Measurements from ENCODE around the gene CARMIL1.

CARMIL1 gene

DNA sequence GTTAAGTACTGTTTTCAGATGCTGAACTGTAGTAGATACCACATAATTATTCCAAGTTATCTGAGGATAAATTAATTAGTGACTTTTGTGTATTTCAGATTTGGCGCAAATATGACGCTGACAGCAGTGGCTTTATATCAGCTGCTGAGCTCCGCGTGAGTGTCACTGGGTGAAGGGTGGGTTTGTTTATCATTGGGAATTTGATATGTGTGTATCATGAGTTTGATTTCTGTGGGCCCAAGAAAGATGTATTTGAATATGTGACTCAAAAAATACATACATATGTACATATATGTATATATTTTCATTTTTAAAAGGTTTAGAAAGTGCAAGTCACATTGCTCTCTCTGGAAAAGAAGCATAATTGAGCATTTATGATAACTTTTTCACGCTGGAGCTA is 390.2 kb downstream of the CARMIL1 start:
- peak overlapping the region; percentile 95 for H3K27ac ChIP-seq
- TF ChIP-seq, protein P1, sequence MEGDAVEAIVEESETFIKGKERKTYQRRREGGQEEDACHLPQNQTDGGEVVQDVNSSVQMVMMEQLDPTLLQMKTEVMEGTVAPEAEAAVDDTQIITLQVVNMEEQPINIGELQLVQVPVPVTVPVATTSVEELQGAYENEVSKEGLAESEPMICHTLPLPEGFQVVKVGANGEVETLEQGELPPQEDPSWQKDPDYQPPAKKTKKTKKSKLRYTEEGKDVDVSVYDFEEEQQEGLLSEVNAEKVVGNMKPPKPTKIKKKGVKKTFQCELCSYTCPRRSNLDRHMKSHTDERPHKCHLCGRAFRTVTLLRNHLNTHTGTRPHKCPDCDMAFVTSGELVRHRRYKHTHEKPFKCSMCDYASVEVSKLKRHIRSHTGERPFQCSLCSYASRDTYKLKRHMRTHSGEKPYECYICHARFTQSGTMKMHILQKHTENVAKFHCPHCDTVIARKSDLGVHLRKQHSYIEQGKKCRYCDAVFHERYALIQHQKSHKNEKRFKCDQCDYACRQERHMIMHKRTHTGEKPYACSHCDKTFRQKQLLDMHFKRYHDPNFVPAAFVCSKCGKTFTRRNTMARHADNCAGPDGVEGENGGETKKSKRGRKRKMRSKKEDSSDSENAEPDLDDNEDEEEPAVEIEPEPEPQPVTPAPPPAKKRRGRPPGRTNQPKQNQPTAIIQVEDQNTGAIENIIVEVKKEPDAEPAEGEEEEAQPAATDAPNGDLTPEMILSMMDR (conservative IDR thresholded peaks at IDR 0.05), result no peak

Measured in VCaP (cell line).